A673 (cell line): ENCODE data around the gene CAMK1D.

Experiments
- CTCF ChIP-seq: fragments of 300-800, 200-600 bp; sonication (generic); conservative IDR thresholded peaks from 2 replicates; pipeline ENCODE4 v1.5.1; 2017; ENCODE audit warnings: low read depth, mild to moderate bottlenecking, antibody characterized with exemption, low read length, moderate library complexity, mixed read lengths
- EZH2 ChIP-seq: fragments of 200-600 bp; sonication (generic); IDR thresholded peaks from 2 replicates; pipeline ENCODE4 v1.6.1; 2017; ENCODE audit warnings: borderline replicate concordance, low read depth, mild to moderate bottlenecking, mixed read lengths, antibody characterized with exemption, low read length; ENCODE audit not compliant: poor library complexity, severe bottlenecking

GRCh38 chr10:12434277-12434676, 84.9 kb downstream of the CAMK1D start:
- TF ChIP-seq CTCF (no peak), EZH2 (no peak)
